ENCODE data around the gene EPHB1.

- TF ChIP-seq, protein P1, sequence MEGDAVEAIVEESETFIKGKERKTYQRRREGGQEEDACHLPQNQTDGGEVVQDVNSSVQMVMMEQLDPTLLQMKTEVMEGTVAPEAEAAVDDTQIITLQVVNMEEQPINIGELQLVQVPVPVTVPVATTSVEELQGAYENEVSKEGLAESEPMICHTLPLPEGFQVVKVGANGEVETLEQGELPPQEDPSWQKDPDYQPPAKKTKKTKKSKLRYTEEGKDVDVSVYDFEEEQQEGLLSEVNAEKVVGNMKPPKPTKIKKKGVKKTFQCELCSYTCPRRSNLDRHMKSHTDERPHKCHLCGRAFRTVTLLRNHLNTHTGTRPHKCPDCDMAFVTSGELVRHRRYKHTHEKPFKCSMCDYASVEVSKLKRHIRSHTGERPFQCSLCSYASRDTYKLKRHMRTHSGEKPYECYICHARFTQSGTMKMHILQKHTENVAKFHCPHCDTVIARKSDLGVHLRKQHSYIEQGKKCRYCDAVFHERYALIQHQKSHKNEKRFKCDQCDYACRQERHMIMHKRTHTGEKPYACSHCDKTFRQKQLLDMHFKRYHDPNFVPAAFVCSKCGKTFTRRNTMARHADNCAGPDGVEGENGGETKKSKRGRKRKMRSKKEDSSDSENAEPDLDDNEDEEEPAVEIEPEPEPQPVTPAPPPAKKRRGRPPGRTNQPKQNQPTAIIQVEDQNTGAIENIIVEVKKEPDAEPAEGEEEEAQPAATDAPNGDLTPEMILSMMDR (CRISPR knock-in tag; IDR thresholded peaks at IDR 0.05), result no peak
- TF ChIP-seq RBFOX2 (IDR thresholded peaks at IDR 0.05; ENCODE audit: low read depth, low read length) (no peak), GMEB2 (CRISPR knock-in tag; IDR thresholded peaks at IDR 0.05; ENCODE audit: low read depth) (no peak), RAD21 (CRISPR knock-in tag; IDR thresholded peaks at IDR 0.05) (no peak)
Measured at GRCh38 chr3:135224815-135225362, 429.8 kb downstream of the EPHB1 start.
